Measurements from ENCODE around the gene SLC9A3. TPM values are rescaled to one million over a fixed set of nuclear protein-coding genes. Genes with fewer than 3 reads are reported as not detected.
A peak's percentile ranks its signal among the peaks of the same experiment; 100 is the strongest.

The SLC9A3 gene
- total RNA-seq, 4 donors from 2014 or later: 2.4 to 3.8 (median 3.5) TPM

DNA sequence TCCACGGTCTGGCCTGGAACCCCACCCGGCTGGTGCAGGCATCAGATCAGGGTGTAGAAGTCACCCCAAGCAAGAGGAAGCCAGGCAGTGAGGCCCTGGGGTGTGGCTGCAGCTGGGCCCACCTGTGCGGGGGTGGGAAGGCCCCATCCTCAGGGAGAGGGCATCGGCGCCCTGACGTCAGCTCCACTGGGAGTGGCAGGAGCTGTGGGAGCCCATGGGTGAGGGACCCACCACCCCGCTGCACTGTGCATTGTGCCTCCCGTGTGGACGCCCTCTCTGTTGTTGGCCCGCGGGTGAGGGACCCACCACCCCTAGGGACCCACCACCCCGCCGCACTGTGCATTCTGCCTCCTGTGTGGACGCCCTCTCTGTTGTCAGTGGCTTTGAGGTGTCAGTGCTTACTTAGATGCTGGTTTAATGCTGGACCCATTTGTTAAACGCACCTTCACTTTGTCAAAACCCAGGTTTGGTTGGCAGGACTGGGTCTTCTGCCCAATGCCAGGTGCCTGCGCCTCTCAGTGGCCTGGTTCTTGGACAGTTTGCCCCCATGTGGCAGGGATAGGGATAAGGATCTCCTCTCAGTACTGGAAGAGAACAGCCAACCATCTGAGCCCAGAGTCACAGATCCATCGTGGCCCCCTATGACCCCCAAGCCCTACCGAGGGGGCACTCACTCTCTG is 88.1 kb downstream of the SLC9A3 start:
- no peak overlapping the region for H3K4me3 ChIP-seq
- TF ChIP-seq POLR2A (IDR thresholded peaks at IDR 0.05): no peak
- TF ChIP-seq, protein P1, sequence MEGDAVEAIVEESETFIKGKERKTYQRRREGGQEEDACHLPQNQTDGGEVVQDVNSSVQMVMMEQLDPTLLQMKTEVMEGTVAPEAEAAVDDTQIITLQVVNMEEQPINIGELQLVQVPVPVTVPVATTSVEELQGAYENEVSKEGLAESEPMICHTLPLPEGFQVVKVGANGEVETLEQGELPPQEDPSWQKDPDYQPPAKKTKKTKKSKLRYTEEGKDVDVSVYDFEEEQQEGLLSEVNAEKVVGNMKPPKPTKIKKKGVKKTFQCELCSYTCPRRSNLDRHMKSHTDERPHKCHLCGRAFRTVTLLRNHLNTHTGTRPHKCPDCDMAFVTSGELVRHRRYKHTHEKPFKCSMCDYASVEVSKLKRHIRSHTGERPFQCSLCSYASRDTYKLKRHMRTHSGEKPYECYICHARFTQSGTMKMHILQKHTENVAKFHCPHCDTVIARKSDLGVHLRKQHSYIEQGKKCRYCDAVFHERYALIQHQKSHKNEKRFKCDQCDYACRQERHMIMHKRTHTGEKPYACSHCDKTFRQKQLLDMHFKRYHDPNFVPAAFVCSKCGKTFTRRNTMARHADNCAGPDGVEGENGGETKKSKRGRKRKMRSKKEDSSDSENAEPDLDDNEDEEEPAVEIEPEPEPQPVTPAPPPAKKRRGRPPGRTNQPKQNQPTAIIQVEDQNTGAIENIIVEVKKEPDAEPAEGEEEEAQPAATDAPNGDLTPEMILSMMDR (IDR thresholded peaks at IDR 0.05): peak in 5 of 6 experiments; percentile 8 to 52 (median 23)
- H3K27me3 ChIP-seq: peaks cover 0 to 23% (median 0%) of the 10 kb centered on the region in 4 donors
- no peak overlapping the region for H3K27ac ChIP-seq
- DNase-seq: no peak
- no peaks in the 10 kb centered on the region for H3K36me3 ChIP-seq
- H3K9me3 ChIP-seq: no peaks in the 10 kb centered on the region
- intact Hi-C loops (cut with DNase I): no loop called here
- 65 to 67% methylated on average over 5 to 8 of the region's 18 CpGs for WGBS, 2 donors
- no peaks in the 10 kb centered on the region for H3K4me1 ChIP-seq

GRCh38 chr5:435156-435790 is 89.0 kb downstream of the SLC9A3 start:
- 82 to 85% methylated on average over 19 to 25 of the region's 27 CpGs for WGBS, 2 donors
- H3K4me3 ChIP-seq: no peak overlapping the region
- peaks cover 0 to 7% (median 0%) of the 10 kb centered on the region in 3 donors for H3K4me1 ChIP-seq
- TF ChIP-seq, protein P1 (IDR thresholded peaks at IDR 0.05): no peak
- no peak for TF ChIP-seq POLR2A (IDR thresholded peaks at IDR 0.05)
- DNase-seq: no peak
- H3K9me3 ChIP-seq: no peaks in the 10 kb centered on the region
- H3K36me3 ChIP-seq: no peaks in the 10 kb centered on the region
- H3K27ac ChIP-seq: no peak overlapping the region
- intact Hi-C loops (cut with DNase I): no loop called here
- peaks cover 0 to 26% (median 0%) of the 10 kb centered on the region in 4 donors for H3K27me3 ChIP-seq

GRCh38 chr5:434443-435146 is 89.7 kb downstream of the SLC9A3 start:
- Histone ChIP-seq H3K36me3 (no peaks in the 10 kb centered on the region), H3K4me1 (peaks cover 0 to 14% (median 3%) of the 10 kb centered on the region in 3 donors), H3K9me3 (no peaks in the 10 kb centered on the region), H3K27me3 (peaks cover 0 to 26% (median 0%) of the 10 kb centered on the region in 4 donors), H3K4me3 (no peak overlapping the region), H3K27ac (no peak overlapping the region)
- intact Hi-C loops (cut with DNase I): no loop called here
- no peak for TF ChIP-seq POLR2A (IDR thresholded peaks at IDR 0.05)
- TF ChIP-seq, protein P1 (IDR thresholded peaks at IDR 0.05): no peak
- DNase-seq: no peak
- WGBS, 2 donors: 69 to 77% methylated on average over 7 to 10 of the region's 26 CpGs

DNA sequence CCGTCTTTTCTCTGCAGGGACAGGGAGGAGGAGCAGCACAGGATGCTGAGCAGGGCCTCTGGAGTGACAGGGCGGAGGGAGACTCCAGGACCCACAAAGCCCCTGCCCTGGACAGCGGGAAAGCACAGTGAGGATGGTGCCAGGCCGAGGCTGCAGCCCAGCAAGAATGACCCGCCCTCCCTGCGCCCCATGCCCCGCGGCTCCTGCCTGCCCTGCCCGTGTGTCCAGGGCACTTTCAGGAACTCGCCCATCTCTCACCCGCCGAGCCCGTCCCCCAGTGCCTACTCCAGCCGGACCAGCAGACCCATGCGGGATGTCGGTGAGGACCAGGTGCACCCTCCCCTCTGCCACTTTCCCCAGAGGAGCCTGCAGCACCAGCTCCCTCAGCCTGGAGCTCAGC is 90.4 kb downstream of the SLC9A3 start:
- Histone ChIP-seq H3K27me3 (peaks cover 0 to 26% (median 0%) of the 10 kb centered on the region in 4 donors), H3K36me3 (no peaks in the 10 kb centered on the region), H3K4me3 (no peak overlapping the region), H3K27ac (no peak overlapping the region), H3K9me3 (no peaks in the 10 kb centered on the region), H3K4me1 (peaks cover 0 to 18% (median 3%) of the 10 kb centered on the region in 3 donors)
- DNase-seq: no peak
- TF ChIP-seq, protein P1 (IDR thresholded peaks at IDR 0.05): no peak
- no peak for TF ChIP-seq POLR2A (IDR thresholded peaks at IDR 0.05)
- no CpG with 5 or more reads among the region's 16 CpGs for WGBS, 2 donors
- intact Hi-C loops (cut with DNase I): no loop called here

Measured in esophagus squamous epithelium (tissue), 5 donors.